ENCODE measurements around the gene NCAPH2.

GRCh38 chr22:50474710-50475651 is 33.0 kb upstream of the NCAPH2 start, which contains the start of gene SBF1:
- no peak for TF ChIP-seq ZNF626 (tag by site-specific recombination; IDR thresholded peaks at IDR 0.05)
- TF ChIP-seq ZNF404 (tag by site-specific recombination; IDR thresholded peaks at IDR 0.05): no peak
